Fibroblast of pulmonary artery (primary cell): Measurements from ENCODE around the gene PPEF1.

Experiments used
- DNase-seq: peaks from one replicate; pipeline ENCODE4 v3.0.0-alpha.2; 2010; ENCODE audit warnings: low read depth
- H3K4me3 ChIP-seq: replicated peaks from 2 replicates; pipeline ENCODE4 v1.5.1; 2011; ENCODE audit warnings: low read depth, mild to moderate bottlenecking, control low read depth, low read length, moderate library complexity
- TF ChIP-seq, protein P1 (sequence below): IDR thresholded peaks from 2 replicates; pipeline ENCODE4 v1.5.1; 2011; ENCODE audit warnings: mild to moderate bottlenecking, control low read depth, low read length, inconsistent platforms; ENCODE audit errors: missing control alignments

Gene PPEF1, protein sequence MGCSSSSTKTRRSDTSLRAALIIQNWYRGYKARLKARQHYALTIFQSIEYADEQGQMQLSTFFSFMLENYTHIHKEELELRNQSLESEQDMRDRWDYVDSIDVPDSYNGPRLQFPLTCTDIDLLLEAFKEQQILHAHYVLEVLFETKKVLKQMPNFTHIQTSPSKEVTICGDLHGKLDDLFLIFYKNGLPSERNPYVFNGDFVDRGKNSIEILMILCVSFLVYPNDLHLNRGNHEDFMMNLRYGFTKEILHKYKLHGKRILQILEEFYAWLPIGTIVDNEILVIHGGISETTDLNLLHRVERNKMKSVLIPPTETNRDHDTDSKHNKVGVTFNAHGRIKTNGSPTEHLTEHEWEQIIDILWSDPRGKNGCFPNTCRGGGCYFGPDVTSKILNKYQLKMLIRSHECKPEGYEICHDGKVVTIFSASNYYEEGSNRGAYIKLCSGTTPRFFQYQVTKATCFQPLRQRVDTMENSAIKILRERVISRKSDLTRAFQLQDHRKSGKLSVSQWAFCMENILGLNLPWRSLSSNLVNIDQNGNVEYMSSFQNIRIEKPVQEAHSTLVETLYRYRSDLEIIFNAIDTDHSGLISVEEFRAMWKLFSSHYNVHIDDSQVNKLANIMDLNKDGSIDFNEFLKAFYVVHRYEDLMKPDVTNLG

DNA sequence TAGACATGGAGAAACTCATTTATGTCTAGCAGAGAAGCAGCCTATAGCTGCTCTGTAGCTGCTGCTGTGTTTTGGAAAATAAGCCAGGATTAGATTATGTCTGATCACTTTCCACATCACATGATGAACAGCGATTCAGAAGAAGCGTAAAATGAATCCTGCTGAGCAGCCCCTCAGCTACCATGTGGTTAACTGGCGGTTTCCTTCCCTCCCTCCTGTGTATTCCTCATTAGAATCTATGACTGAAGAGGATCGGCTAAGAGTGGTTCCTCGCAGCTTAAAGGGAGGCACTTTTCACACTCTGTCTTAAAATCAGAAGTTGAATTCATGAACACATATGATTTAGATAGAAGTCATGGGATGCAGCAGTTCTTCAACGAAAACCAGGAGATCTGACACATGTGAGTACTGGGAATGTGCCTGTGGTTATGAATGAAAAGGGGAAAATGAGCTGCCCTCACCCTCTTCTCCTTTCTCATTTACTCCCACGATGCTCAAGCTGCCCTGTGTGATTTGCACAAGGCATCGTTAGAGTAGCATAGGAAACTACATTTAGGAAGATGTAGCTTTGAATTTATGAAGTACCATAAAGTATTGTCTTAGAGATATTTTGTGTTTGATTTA, at the start of gene PPEF1:
PPEF1 (plus strand) TSS at position 220 of the 624 bp plus-strand sequence; CDS start at position 356, 136 bp downstream.
- no peak for DNase-seq
- TF ChIP-seq, protein P1, sequence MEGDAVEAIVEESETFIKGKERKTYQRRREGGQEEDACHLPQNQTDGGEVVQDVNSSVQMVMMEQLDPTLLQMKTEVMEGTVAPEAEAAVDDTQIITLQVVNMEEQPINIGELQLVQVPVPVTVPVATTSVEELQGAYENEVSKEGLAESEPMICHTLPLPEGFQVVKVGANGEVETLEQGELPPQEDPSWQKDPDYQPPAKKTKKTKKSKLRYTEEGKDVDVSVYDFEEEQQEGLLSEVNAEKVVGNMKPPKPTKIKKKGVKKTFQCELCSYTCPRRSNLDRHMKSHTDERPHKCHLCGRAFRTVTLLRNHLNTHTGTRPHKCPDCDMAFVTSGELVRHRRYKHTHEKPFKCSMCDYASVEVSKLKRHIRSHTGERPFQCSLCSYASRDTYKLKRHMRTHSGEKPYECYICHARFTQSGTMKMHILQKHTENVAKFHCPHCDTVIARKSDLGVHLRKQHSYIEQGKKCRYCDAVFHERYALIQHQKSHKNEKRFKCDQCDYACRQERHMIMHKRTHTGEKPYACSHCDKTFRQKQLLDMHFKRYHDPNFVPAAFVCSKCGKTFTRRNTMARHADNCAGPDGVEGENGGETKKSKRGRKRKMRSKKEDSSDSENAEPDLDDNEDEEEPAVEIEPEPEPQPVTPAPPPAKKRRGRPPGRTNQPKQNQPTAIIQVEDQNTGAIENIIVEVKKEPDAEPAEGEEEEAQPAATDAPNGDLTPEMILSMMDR, result no peak
- no peak within 1 kb of the TSS for H3K4me3 ChIP-seq

GRCh38 chrX:18661273-18661672, 46.2 kb upstream of the PPEF1 start:
- TF ChIP-seq, protein P1, result no peak
- no peak overlapping the region for H3K4me3 ChIP-seq
- DNase-seq, result no peak

GRCh38 chrX:18664947-18665346, 42.5 kb upstream of the PPEF1 start:
- DNase-seq, result no peak
- TF ChIP-seq, protein P1, result no peak
- H3K4me3 ChIP-seq, result no peak overlapping the region

GRCh38 chrX:18666614-18667013, 40.8 kb upstream of the PPEF1 start:
- TF ChIP-seq, protein P1, result no peak
- no peak overlapping the region for H3K4me3 ChIP-seq
- DNase-seq, result no peak

GRCh38 chrX:18668071-18668835, 39.2 kb upstream of the PPEF1 start:
- DNase-seq, result no peak
- TF ChIP-seq, protein P1, result no peak
- H3K4me3 ChIP-seq, result no peak overlapping the region

DNA sequence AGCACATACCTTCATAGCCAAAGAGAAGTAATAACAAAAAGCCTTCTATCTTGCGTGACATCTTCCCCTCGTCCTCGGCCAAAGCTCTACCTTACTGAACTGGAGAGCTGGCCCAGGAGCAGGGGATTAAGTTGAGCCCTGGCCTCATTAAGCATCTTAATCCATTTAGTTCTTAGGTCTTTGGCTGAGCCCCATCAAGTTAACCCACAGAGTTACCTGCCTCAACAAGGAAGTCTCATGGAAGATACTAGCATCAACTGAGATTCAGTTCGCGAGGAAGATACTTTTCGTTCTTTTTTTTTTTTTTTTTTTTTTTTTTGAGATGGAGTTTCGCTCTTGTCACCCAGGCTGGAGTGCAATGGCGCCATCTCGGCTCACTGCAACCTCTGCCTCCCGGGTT, 35.4 kb upstream of the PPEF1 start, which contains the start of gene RS1:
RS1 (minus strand) TSS at position 101 of the 400 bp plus-strand sequence; CDS start at position 61, 40 bp downstream.
- no peak for DNase-seq
- TF ChIP-seq, protein P1, result no peak
- H3K4me3 ChIP-seq, result no peak within 1 kb of the TSS
